Neural cell (in vitro differentiated cells): ENCODE results near the gene SPTB. TPM values are rescaled to one million over a fixed set of nuclear protein-coding genes. Genes with fewer than 3 reads are reported as not detected.

Source experiments
- H2AFZ ChIP-seq: fragments of 200-600, 300-800 bp; sonication (generic), shearing (Covaris generic); 2 replicates; pipeline ENCODE4 v1.6.0; 2014; ENCODE audit warnings: low read depth, mild to moderate bottlenecking, antibody characterized with exemption, low read length, moderate library complexity
- H3F3A ChIP-seq: fragments of 200-600 bp; shearing (Covaris generic); 2 replicates; pipeline ENCODE4 v1.6.1; 2016; ENCODE audit warnings: mild to moderate bottlenecking, moderate library complexity, mixed read lengths, antibody characterized with exemption, low read length; ENCODE audit not compliant: insufficient read depth, poor library complexity, severe bottlenecking
- H3K27ac ChIP-seq: fragments of 200-600, 300-800 bp; sonication (generic), shearing (Covaris generic); 2 replicates; pipeline ENCODE4 v1.5.1; 2014; ENCODE audit warnings: mild to moderate bottlenecking, low read length, moderate library complexity
- H3K27me3 ChIP-seq: fragments of 300-800, 200-600 bp; sonication (generic), shearing (Covaris generic); 2 replicates; pipeline ENCODE4 v1.6.0; 2014; ENCODE audit warnings: mild to moderate bottlenecking, low read depth, low read length, moderate library complexity; ENCODE audit not compliant: insufficient read depth
- H3K36me3 ChIP-seq: fragments of 300-800, 200-600 bp; sonication (generic), shearing (Covaris generic); 2 replicates; pipeline ENCODE4 v1.5.1; 2014; ENCODE audit warnings: mild to moderate bottlenecking, antibody characterized with exemption, low read length, moderate library complexity; ENCODE audit not compliant: insufficient read depth
- H3K4me2 ChIP-seq: fragments of 300-800, 200-600 bp; sonication (generic), shearing (Covaris generic); 2 replicates; pipeline ENCODE4 v1.6.0; 2014; ENCODE audit warnings: mild to moderate bottlenecking, low read length
- H3K4me3 ChIP-seq: fragments of 300-800, 200-600 bp; sonication (generic), shearing (Covaris generic); 2 replicates; pipeline ENCODE4 v1.5.1; 2014; ENCODE audit warnings: mild to moderate bottlenecking, low read length, moderate library complexity
- H3K79me2 ChIP-seq: fragments of 200-600 bp; shearing (Covaris generic); replicated peaks from 2 replicates; pipeline ENCODE4 v1.6.0; 2014; ENCODE audit warnings: mild to moderate bottlenecking, low read length, moderate library complexity; ENCODE audit not compliant: insufficient read depth
- H3K9ac ChIP-seq: fragments of 300-800, 200-600 bp; sonication (generic), shearing (Covaris generic); 2 replicates; pipeline ENCODE4 v1.6.1; 2016; ENCODE audit warnings: mild to moderate bottlenecking, low read length, mixed read lengths
- H3K9me2 ChIP-seq: fragments of 200-600 bp; shearing (Covaris generic); 2 replicates; pipeline ENCODE4 v1.6.1; 2016; ENCODE audit warnings: mild to moderate bottlenecking, low read length, mixed read lengths; ENCODE audit not compliant: insufficient read depth
- H3K9me3 ChIP-seq: fragments of 200-600, 300-800 bp; sonication (generic), shearing (Covaris generic); 2 replicates; pipeline ENCODE4 v1.6.1; 2016; ENCODE audit warnings: mild to moderate bottlenecking, mixed run types, low read length, moderate library complexity, mixed read lengths
- H4K20me1 ChIP-seq: fragments of 200-600 bp; shearing (Covaris generic); 2 replicates; pipeline ENCODE4 v1.6.1; 2016; ENCODE audit warnings: mild to moderate bottlenecking, mixed run types; ENCODE audit not compliant: insufficient read depth
- CTCF ChIP-seq: fragments of 450-650 bp; IDR thresholded peaks from 2 replicates; pipeline ENCODE4 v1.5.1; 2014; ENCODE audit warnings: antibody characterized with exemption, mild to moderate bottlenecking, moderate library complexity; ENCODE audit not compliant: poor library complexity, severe bottlenecking
- EP300 ChIP-seq: fragments of 450-650 bp; conservative IDR thresholded peaks from 2 replicates; pipeline ENCODE4 v1.6.1; 2014; ENCODE audit warnings: antibody characterized with exemption, mild to moderate bottlenecking, moderate library complexity; ENCODE audit not compliant: poor library complexity, severe bottlenecking
- EZH2 ChIP-seq: fragments of 200-600, 300-800 bp; shearing (Covaris generic), sonication (generic); IDR thresholded peaks from 2 replicates; pipeline ENCODE4 v1.6.1; 2014; ENCODE audit warnings: antibody characterized with exemption, low read length, borderline replicate concordance, mild to moderate bottlenecking; ENCODE audit not compliant: insufficient read depth, poor library complexity, severe bottlenecking
- MXI1 ChIP-seq: fragments of 450-650 bp; conservative IDR thresholded peaks from 2 replicates; pipeline ENCODE4 v1.6.1; 2014; ENCODE audit warnings: antibody characterized with exemption, mild to moderate bottlenecking; ENCODE audit not compliant: poor library complexity, severe bottlenecking
- POLR2AphosphoS5 ChIP-seq: IDR thresholded peaks from 2 replicates; pipeline ENCODE4 v1.6.1; 2012
- RAD21 ChIP-seq: fragments of 450-650 bp; conservative IDR thresholded peaks from 2 replicates; pipeline ENCODE4 v1.6.1; 2014; ENCODE audit warnings: antibody characterized with exemption, mild to moderate bottlenecking, moderate library complexity
- REST ChIP-seq: IDR thresholded peaks from 2 replicates; pipeline ENCODE4 v1.6.1; 2012; ENCODE audit warnings: borderline replicate concordance
- SMC3 ChIP-seq: fragments of 450-650 bp; conservative IDR thresholded peaks from 2 replicates; pipeline ENCODE4 v1.6.1; 2014; ENCODE audit warnings: antibody characterized with exemption, mild to moderate bottlenecking, moderate library complexity; ENCODE audit not compliant: poor library complexity
- TAF1 ChIP-seq: IDR thresholded peaks from 2 replicates; pipeline ENCODE4 v1.6.1; 2012; ENCODE audit warnings: low read depth
- polyA plus RNA-seq: library from polyadenylated mRNA; depleted of rRNA; stranded (reverse); fragments of >200 nt; gene quantifications from 2 replicates; pipeline ENCODE4 v1.2.3, GENCODE V29; 2014

Gene SPTB
- polyA plus RNA-seq, 1 donor from 2014 or later = 1.9 TPM

- no peak for TF ChIP-seq EZH2
- TF ChIP-seq CTCF = no peak
- TF ChIP-seq REST = no peak
- no peak for TF ChIP-seq EP300
- TF ChIP-seq POLR2AphosphoS5 = no peak
- no peak for TF ChIP-seq SMC3
- TF ChIP-seq TAF1 = no peak
- TF ChIP-seq MXI1 = no peak
- TF ChIP-seq RAD21 = no peak
- H3K27me3 ChIP-seq = no peaks in the 10 kb centered on the region
- no peaks in the 10 kb centered on the region for H3F3A ChIP-seq
- no peaks in the 10 kb centered on the region for H3K79me2 ChIP-seq
- no peak overlapping the region for H3K4me2 ChIP-seq
- no peaks in the 10 kb centered on the region for H4K20me1 ChIP-seq
- H3K4me3 ChIP-seq = no peak overlapping the region
- H3K9me3 ChIP-seq = no peaks in the 10 kb centered on the region
- H3K27ac ChIP-seq = no peak overlapping the region
- no peak overlapping the region for H2AFZ ChIP-seq
- H3K36me3 ChIP-seq = peaks cover 15% of the 10 kb centered on the region
- H3K9me2 ChIP-seq = no peaks in the 10 kb centered on the region
- no peak overlapping the region for H3K9ac ChIP-seq
Observed at GRCh38 chr14:64728856-64729255, 150.9 kb downstream of the SPTB start.

- no peak overlapping the region for H3K4me3 ChIP-seq
- no peaks in the 10 kb centered on the region for H4K20me1 ChIP-seq
- no peak for TF ChIP-seq RAD21
- no peak for TF ChIP-seq MXI1
- TF ChIP-seq EP300 = no peak
- H3K36me3 ChIP-seq = peaks cover 9% of the 10 kb centered on the region
- no peak overlapping the region for H3K9ac ChIP-seq
- H3K27ac ChIP-seq = no peak overlapping the region
- H3K27me3 ChIP-seq = no peaks in the 10 kb centered on the region
- H3K79me2 ChIP-seq = no peaks in the 10 kb centered on the region
- H2AFZ ChIP-seq = no peak overlapping the region
- no peaks in the 10 kb centered on the region for H3F3A ChIP-seq
- no peaks in the 10 kb centered on the region for H3K9me2 ChIP-seq
- no peaks in the 10 kb centered on the region for H3K9me3 ChIP-seq
- H3K4me2 ChIP-seq = no peak overlapping the region
Observed at GRCh38 chr14:64728106-64728505, 151.6 kb downstream of the SPTB start.

GRCh38 chr14:64727551-64728071, 152.1 kb downstream of the SPTB start:
- no peak overlapping the region for H3K27ac ChIP-seq
- H3K9me2 ChIP-seq = no peaks in the 10 kb centered on the region
- no peak overlapping the region for H3K9ac ChIP-seq
- no peaks in the 10 kb centered on the region for H3F3A ChIP-seq
- no peak overlapping the region for H3K4me3 ChIP-seq
- no peaks in the 10 kb centered on the region for H3K9me3 ChIP-seq
- peaks cover 9% of the 10 kb centered on the region for H3K36me3 ChIP-seq
- H2AFZ ChIP-seq = no peak overlapping the region
- no peaks in the 10 kb centered on the region for H4K20me1 ChIP-seq
- no peaks in the 10 kb centered on the region for H3K79me2 ChIP-seq
- no peak overlapping the region for H3K4me2 ChIP-seq
- TF ChIP-seq TAF1 = no peak
- TF ChIP-seq REST = no peak
- TF ChIP-seq CTCF = no peak
- no peak for TF ChIP-seq RAD21
- TF ChIP-seq EP300 = no peak
- TF ChIP-seq MXI1 = no peak
- TF ChIP-seq EZH2 = no peak
- TF ChIP-seq POLR2AphosphoS5 = no peak
- no peak for TF ChIP-seq SMC3
- H3K27me3 ChIP-seq = no peaks in the 10 kb centered on the region
